GM12892 (cell line): ENCODE measurements around the gene EXOSC10.
"Not testable (repeated sequence)": the region's sequence is repeated elsewhere in the genome, so short reads cannot be mapped to it uniquely, and the experiment has no call there.

Experiments
- POLR2A ChIP-seq: IDR thresholded peaks from 2 replicates; pipeline ENCODE4 v1.6.1; 2011; ENCODE audit warnings: low read depth, low read length, control low read depth
- POLR2AphosphoS5 ChIP-seq: IDR thresholded peaks from 2 replicates; pipeline ENCODE4 v1.6.1; 2011; ENCODE audit warnings: low read depth, low read length, control low read depth
- TAF1 ChIP-seq: IDR thresholded peaks from 2 replicates; pipeline ENCODE4 v1.6.1; 2011; ENCODE audit warnings: low read depth, mild to moderate bottlenecking, control low read depth, low read length, borderline replicate concordance

DNA sequence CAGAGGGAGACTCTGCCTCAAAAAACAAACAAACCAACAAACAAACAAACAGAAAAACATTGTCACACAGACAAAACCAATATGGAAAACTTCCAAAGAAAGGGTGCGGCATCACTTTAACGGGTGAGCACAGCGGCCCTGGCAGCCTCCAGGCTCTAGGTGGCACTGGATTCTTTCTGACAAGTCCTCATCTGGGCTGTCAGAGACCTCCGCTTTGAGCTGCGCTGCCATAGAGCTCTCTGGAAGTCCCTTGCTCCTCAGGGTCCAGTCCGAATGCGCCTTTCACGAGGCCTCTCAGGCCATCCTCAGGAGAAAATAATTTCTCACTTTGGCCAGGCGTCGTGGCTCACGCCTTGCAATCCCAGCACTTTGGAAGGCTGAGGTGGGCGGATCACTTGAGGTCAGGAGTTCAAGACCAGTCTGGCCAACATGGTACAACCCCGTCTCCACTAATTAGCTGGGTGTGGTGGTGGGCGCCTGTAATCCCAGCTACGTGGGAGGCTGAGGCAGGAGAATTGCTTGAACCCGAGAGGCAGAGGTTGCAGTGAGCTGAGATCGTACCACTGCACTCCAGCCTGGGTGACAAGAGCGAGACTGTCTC, 35.6 kb downstream of the EXOSC10 start:
- TF ChIP-seq POLR2A, POLR2AphosphoS5, TAF1: not testable (repeated sequence)
